Suprapubic skin (tissue), 4 donors: ENCODE measurements around the gene COX8A. TPM values are rescaled to one million over a fixed set of nuclear protein-coding genes. Genes with fewer than 3 reads are reported as not detected.

Source experiments
- DNase-seq, 2 donors: peaks; one replicate each; pipeline ENCODE4 v3.0.0-alpha.2; 2019; ENCODE audit warnings: low spot score in 2 of 2
- H3K27ac ChIP-seq: fragments of 200-600 bp; sonication (generic); one replicate; pipeline ENCODE4 v1.5.1; 2019
- H3K27me3 ChIP-seq: fragments of 200-600 bp; sonication (generic); one replicate; pipeline ENCODE4 v1.5.1; 2019
- H3K36me3 ChIP-seq: fragments of 200-600 bp; sonication (generic); one replicate; pipeline ENCODE4 v1.5.1; 2019
- H3K4me1 ChIP-seq: fragments of 200-600 bp; sonication (generic); one replicate; pipeline ENCODE4 v1.5.1; 2019
- H3K4me3 ChIP-seq: fragments of 200-600 bp; sonication (generic); one replicate; pipeline ENCODE4 v1.5.1; 2019; ENCODE audit warnings: mild to moderate bottlenecking
- H3K9me3 ChIP-seq: fragments of 200-600 bp; sonication (generic); one replicate; pipeline ENCODE4 v1.5.1; 2019
- EP300 ChIP-seq: sonication (generic); formaldehyde crosslinking; IDR thresholded peaks from one replicate; pipeline ENCODE4 v1.6.1; 2017; ENCODE audit warnings: antibody characterized with exemption
- POLR2A ChIP-seq, 2 donors: fragments of 450-650 bp; IDR thresholded peaks; one replicate each; pipeline ENCODE4 v1.6.1; 2017; ENCODE audit warnings: antibody characterized with exemption in 2 of 2, mild to moderate bottlenecking in 2 of 2, moderate library complexity in 2 of 2
- POLR2AphosphoS5 ChIP-seq, 3 donors: sonication (generic); formaldehyde crosslinking; IDR thresholded peaks; one replicate each; pipeline ENCODE4 v1.6.1; 2017; ENCODE audit warnings: antibody characterized with exemption in 3 of 3
- WGBS: methylation state at CpG from one replicate; pipeline ENCODE4 v1.1.5; 2018; 5-methylcytosine and 5-hydroxymethylcytosine counted together
- total RNA-seq, 4 donors: library from RNA; depleted of rRNA; stranded (reverse); fragments of >200 nt; gene quantifications; one replicate each; pipeline ENCODE4 v1.1.0, GENCODE V29; 2016
- TF ChIP-seq, protein P1 (sequence below), 2 donors: fragments of 200-600 bp in 1 of 2; fragments of 450-650 bp in 1 of 2; sonication (generic) in 1 of 2; IDR thresholded peaks; one replicate each; pipeline ENCODE4 v1.5.1; 2016 to 2019; ENCODE audit warnings: antibody characterized with exemption in 2 of 2, mild to moderate bottlenecking in 1 of 2, moderate library complexity in 1 of 2

Gene COX8A
- total RNA-seq, 4 donors from 2014 or later = 352 to 718 (median 708) TPM

DNA sequence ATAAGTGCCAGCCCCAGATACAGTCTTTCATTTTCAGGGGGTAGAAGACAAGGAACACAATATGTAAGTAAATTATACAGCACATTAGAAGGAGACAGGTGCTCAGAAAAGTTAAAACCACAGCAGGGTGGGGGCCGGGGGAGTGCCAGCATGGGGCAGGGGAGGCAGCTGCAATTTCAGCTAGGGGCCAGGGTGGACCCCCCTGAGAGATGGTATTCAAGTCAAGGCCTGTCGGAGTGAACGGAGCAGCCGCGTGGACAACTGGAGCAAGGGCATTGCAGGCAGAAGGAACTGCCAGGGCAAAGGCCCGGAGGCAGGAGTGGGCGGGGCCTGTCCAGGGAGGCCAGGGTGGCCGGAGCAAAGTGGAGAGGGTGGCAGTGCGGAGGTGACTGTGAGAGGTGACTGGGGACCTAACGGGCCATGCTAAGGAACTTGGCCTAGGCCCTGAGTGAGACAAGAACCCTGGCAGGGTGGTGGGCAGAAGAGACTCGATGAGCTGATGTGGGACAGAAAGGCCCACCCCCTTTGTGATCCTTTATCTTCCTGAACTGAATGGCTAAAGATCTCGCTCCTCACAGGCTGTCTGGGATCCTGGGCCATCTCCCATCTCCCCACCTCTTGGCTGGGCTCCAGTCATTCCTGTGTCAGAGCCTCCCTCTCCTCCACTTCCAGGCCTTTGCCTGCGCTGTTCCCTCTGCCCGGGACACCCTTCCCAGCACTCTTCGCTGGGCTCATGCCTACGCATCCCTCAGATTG is 38.9 kb downstream of the COX8A start:
- WGBS = 84% methylated on average over 16 of the region's 16 CpGs
- no peaks in the 10 kb centered on the region for H3K36me3 ChIP-seq
- TF ChIP-seq, protein P1, sequence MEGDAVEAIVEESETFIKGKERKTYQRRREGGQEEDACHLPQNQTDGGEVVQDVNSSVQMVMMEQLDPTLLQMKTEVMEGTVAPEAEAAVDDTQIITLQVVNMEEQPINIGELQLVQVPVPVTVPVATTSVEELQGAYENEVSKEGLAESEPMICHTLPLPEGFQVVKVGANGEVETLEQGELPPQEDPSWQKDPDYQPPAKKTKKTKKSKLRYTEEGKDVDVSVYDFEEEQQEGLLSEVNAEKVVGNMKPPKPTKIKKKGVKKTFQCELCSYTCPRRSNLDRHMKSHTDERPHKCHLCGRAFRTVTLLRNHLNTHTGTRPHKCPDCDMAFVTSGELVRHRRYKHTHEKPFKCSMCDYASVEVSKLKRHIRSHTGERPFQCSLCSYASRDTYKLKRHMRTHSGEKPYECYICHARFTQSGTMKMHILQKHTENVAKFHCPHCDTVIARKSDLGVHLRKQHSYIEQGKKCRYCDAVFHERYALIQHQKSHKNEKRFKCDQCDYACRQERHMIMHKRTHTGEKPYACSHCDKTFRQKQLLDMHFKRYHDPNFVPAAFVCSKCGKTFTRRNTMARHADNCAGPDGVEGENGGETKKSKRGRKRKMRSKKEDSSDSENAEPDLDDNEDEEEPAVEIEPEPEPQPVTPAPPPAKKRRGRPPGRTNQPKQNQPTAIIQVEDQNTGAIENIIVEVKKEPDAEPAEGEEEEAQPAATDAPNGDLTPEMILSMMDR (IDR thresholded peaks at IDR 0.05) = no peak
- no peak for TF ChIP-seq POLR2A (IDR thresholded peaks at IDR 0.05)
- no peak for TF ChIP-seq EP300
- no peak for TF ChIP-seq POLR2AphosphoS5 (IDR thresholded peaks at IDR 0.05)

GRCh38 chr11:64014356-64014755 is 39.9 kb downstream of the COX8A start:
- H3K27me3 ChIP-seq = no peaks in the 10 kb centered on the region
- H3K4me3 ChIP-seq = no peak overlapping the region
- no peak for DNase-seq
- 95% methylated on average over 7 of the region's 11 CpGs for WGBS
- H3K4me1 ChIP-seq = peaks cover 12% of the 10 kb centered on the region
- H3K36me3 ChIP-seq = no peaks in the 10 kb centered on the region
- TF ChIP-seq POLR2AphosphoS5 (IDR thresholded peaks at IDR 0.05) (no peak), POLR2A (IDR thresholded peaks at IDR 0.05) (no peak), EP300 (no peak)
- TF ChIP-seq, protein P1 (IDR thresholded peaks at IDR 0.05) = no peak
- H3K9me3 ChIP-seq = no peaks in the 10 kb centered on the region
- H3K27ac ChIP-seq = no peak overlapping the region

More for the DNA sequence above, 38.9 kb downstream of the COX8A start:
- no peak overlapping the region for H3K27ac ChIP-seq
- H3K4me1 ChIP-seq = peaks cover 3% of the 10 kb centered on the region
- no peaks in the 10 kb centered on the region for H3K9me3 ChIP-seq
- no peak for DNase-seq
- H3K4me3 ChIP-seq = no peak overlapping the region
- no peaks in the 10 kb centered on the region for H3K27me3 ChIP-seq

DNA sequence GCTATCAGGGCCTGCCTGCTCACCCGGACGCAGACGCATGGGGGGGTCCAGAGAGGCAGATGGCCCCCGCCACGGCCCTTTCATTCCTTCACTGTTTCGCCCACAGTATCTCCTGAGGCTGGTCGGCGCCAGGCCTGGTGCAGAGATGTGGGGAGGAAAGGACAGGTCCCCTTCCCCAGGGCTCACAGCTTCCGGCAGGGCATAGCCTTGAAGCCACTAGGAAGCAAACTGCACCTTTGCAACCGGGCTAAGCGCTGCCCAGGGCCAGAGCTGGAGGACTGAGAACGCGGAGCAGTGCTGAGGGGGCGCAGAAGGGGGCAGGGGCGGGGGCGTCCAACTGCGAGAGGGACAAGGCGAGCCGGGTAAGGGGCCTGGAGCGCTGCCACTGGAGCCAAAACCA is 41.1 kb downstream of the COX8A start:
- H3K27ac ChIP-seq = no peak overlapping the region
- H3K36me3 ChIP-seq = no peaks in the 10 kb centered on the region
- TF ChIP-seq EP300 (no peak), POLR2A (IDR thresholded peaks at IDR 0.05) (no peak), POLR2AphosphoS5 (IDR thresholded peaks at IDR 0.05) (no peak)
- TF ChIP-seq, protein P1 (IDR thresholded peaks at IDR 0.05) = no peak
- no peak for DNase-seq
- no peak overlapping the region for H3K4me3 ChIP-seq
- H3K4me1 ChIP-seq = peaks cover 12% of the 10 kb centered on the region
- 91% methylated on average over 20 of the region's 20 CpGs for WGBS
- H3K9me3 ChIP-seq = no peaks in the 10 kb centered on the region
- no peaks in the 10 kb centered on the region for H3K27me3 ChIP-seq

DNA sequence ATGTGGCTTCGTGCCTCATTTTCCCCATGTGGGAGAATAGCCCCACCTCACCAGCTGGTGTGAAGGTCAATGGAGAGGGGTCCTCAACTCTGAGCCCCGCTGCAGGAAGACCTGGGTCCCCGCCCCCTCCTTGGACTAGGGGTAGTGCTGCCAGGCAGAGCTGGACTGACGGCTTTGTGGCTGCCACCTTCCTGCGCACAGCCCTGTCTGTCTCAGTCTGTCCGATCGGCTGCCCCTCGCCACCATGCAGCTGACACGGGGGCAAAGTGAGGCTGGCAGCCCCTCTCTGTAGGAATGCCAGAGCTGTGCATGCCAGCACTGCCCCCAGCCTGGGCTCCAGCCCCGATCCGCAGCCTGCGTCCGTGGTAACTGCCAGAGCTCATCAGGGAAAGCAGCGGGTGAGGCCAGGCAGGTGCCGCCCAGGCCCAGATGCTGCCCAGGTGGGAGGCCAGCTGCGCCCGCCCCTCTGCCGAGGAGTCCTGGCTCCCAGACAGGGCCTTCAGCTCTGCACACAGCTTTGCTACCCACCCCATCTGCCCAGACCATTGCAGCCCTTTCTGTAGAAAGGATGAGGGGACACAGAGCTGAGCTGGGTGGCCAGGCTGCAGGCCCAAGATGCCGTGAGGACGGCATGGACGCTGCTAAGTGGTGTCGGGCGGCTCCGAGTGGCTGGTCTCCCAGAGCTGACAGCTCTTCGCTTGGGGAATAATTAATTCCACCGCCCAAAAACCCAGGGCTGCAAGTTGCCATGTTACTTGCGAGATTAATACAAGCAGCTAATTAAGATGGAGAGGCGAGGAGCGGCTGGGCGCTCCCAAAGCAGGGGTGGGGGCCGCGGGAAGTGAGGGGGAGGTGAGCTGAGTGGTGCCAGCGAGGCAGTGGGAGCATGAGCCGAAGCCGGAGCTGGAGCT is 41.8 kb downstream of the COX8A start:
- peaks cover 15% of the 10 kb centered on the region for H3K4me1 ChIP-seq
- TF ChIP-seq, protein P1 (IDR thresholded peaks at IDR 0.05) = no peak
- TF ChIP-seq POLR2A (IDR thresholded peaks at IDR 0.05) (no peak), EP300 (no peak), POLR2AphosphoS5 (IDR thresholded peaks at IDR 0.05) (no peak)
- WGBS = 84% methylated on average over 21 of the region's 35 CpGs
- DNase-seq = no peak
- H3K36me3 ChIP-seq = no peaks in the 10 kb centered on the region
- no peaks in the 10 kb centered on the region for H3K9me3 ChIP-seq
- H3K27me3 ChIP-seq = no peaks in the 10 kb centered on the region
- H3K27ac ChIP-seq = no peak overlapping the region
- H3K4me3 ChIP-seq = no peak overlapping the region

GRCh38 chr11:64017945-64018224 is 43.5 kb downstream of the COX8A start:
- 77% methylated on average over 6 of the region's 7 CpGs for WGBS
- TF ChIP-seq, protein P1 (IDR thresholded peaks at IDR 0.05) = no peak
- TF ChIP-seq EP300 (no peak), POLR2A (IDR thresholded peaks at IDR 0.05) (no peak), POLR2AphosphoS5 (IDR thresholded peaks at IDR 0.05) (no peak)
- Histone ChIP-seq H3K9me3 (no peaks in the 10 kb centered on the region), H3K27ac (no peak overlapping the region), H3K4me1 (peaks cover 20% of the 10 kb centered on the region), H3K27me3 (no peaks in the 10 kb centered on the region), H3K36me3 (no peaks in the 10 kb centered on the region), H3K4me3 (no peak overlapping the region)
- no peak for DNase-seq
